IPS-18c (cell line): ENCODE results near the gene RABGGTA.

Experiments
- H3K4me3 ChIP-seq: 2 replicates; pipeline ENCODE4 v1.7.0; 2013; ENCODE audit warnings: low read depth, mild to moderate bottlenecking, low read length, moderate library complexity; ENCODE audit not compliant: insufficient read depth
- H3K9me3 ChIP-seq: one replicate; pipeline ENCODE4 v1.6.1; 2013; ENCODE audit warnings: mild to moderate bottlenecking, low read length, moderate library complexity; ENCODE audit not compliant: control insufficient read depth, insufficient read depth

Gene RABGGTA, protein sequence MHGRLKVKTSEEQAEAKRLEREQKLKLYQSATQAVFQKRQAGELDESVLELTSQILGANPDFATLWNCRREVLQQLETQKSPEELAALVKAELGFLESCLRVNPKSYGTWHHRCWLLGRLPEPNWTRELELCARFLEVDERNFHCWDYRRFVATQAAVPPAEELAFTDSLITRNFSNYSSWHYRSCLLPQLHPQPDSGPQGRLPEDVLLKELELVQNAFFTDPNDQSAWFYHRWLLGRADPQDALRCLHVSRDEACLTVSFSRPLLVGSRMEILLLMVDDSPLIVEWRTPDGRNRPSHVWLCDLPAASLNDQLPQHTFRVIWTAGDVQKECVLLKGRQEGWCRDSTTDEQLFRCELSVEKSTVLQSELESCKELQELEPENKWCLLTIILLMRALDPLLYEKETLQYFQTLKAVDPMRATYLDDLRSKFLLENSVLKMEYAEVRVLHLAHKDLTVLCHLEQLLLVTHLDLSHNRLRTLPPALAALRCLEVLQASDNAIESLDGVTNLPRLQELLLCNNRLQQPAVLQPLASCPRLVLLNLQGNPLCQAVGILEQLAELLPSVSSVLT

DNA sequence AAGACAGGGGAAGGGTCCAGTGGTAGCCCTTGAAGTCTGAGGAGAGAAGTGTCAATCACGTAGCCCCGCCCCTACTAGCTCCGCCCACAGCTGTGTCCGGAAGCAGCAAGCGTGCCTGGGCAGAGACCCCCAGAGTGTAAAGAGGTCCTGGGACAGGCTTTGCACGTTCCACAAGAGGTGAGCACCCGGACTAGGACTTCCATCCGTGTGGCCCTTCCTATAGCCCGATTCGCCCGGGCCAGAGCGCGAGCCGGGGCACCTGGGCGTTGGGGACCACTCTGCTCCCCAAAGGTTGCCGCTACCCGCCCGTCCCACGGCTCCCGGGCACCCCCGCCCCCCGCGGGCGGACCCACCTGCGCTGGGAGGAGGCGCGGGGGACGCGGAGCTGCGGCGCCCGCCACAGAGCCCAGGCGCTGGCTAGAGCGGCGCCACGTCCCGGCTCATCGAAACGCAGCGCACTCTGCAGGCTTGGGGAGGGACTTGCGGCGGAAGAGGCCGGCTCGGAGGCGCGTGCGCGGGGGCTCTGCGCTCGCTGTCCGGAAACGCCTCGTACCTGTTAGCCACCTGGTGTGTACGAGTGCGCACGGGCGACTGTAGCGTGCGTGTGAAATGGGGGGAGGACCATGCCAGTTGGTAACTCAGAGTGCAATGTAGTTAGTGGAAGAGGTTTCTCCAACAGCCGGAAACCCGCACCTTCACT is at the start of gene RABGGTA:
Gene RABGGTA (minus strand): TSS at position 464 of the 700 bp plus-strand sequence. CDS start 482 bp downstream, outside the sequence.
- H3K4me3 ChIP-seq, result peak within 1 kb of the TSS; percentile 70

GRCh38 chr14:24317141-24317928 is 45.9 kb upstream of the RABGGTA start:
- no peak overlapping the region for H3K4me3 ChIP-seq
- no peaks in the 10 kb centered on the region for H3K9me3 ChIP-seq

More for the DNA sequence above, at the start of gene RABGGTA:
- H3K9me3 ChIP-seq, result no peaks in the 10 kb centered on the region

DNA sequence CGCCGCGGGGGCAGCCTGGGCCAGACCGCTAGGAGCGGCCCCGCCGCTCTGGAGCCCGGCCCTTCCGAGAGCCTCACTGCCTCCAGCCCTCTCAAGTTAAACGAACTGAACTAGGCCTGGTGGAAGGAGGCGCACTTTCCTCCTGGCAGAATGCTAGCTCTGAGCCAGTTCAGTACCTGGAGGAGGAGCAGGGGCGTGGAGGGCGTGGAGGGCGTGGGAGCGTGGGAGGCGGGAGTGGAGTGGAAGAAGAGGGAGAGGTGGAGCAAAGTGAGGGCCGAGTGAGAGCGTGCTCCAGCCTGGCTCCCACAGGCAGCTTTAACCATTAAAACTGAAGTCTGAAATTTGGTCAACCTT is 45.2 kb upstream of the RABGGTA start:
- no peaks in the 10 kb centered on the region for H3K9me3 ChIP-seq
- no peak overlapping the region for H3K4me3 ChIP-seq

- Histone ChIP-seq H3K4me3 (no peak overlapping the region), H3K9me3 (no peaks in the 10 kb centered on the region)
Observed at GRCh38 chr14:24315807-24316596, 44.6 kb upstream of the RABGGTA start.

DNA sequence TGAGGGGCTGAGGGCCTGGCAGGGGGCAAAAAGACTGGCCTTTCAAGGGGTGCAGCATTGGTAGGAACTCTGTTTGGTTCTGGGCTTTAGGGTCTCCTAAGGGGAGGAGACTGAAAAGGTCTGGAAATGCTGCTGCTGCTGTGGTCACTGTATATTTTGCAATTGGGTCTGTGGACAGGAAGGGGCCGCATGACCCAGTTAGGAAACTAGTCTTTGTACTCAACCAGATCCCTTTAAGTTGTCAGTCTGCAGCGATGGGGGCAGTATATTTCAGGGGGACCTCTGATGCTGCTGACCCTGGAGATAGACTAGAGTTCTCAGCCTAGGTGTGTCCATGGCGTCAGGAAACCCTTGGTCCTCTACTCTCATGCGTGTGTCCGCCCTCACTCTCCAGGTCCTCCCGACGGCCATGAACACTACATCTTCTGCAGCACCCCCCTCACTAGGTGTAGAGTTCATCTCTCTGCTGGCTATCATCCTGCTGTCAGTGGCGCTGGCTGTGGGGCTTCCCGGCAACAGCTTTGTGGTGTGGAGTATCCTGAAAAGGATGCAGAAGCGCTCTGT is 43.9 kb upstream of the RABGGTA start:
- no peaks in the 10 kb centered on the region for H3K9me3 ChIP-seq
- H3K4me3 ChIP-seq, result no peak overlapping the region

DNA sequence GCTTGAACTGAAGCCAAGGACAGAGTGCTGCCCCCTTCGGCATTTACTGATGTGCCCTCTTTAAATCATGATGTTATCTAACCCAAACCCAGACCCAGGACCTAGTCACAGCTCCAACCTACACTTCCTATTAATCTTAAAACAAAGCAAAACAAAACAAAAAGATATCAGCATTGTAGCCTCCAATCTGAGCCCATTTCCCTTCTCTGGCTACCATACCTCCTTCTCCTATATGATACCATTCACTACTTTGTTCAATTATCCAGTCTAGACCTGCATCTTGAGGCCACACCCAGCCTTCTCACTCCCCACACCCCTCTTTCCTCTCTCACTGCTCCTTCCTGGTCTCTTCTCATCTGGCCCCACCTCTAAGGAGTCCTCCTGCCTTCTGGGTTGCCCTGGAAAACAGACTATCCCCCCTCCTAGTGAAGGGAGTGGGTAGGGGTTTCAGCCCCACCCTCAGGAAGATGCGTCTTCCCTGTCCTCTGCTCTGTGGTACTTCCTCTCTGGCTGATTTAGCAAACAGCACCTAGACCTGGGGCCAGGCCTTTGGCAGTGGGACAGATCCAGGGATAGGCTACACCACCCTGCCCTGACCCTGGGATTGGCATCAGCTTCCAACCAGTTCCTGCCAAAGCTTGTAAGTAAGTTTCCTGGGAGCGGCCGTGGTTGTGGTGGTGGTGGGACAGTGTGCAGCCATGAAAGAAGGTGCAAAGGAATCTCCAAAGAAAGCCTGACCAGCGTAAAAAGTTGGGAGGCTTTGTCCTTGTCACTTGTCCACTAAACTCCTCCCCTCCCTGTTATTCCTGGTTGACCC is 43.2 kb upstream of the RABGGTA start:
- Histone ChIP-seq H3K9me3 (no peaks in the 10 kb centered on the region), H3K4me3 (no peak overlapping the region)

- Histone ChIP-seq H3K9me3 (no peaks in the 10 kb centered on the region), H3K4me3 (no peak overlapping the region)
Observed at GRCh38 chr14:24313913-24314312, 42.5 kb upstream of the RABGGTA start.

- no peaks in the 10 kb centered on the region for H3K9me3 ChIP-seq
- no peak overlapping the region for H3K4me3 ChIP-seq
Observed at GRCh38 chr14:24312736-24313507, 41.5 kb upstream of the RABGGTA start.

DNA sequence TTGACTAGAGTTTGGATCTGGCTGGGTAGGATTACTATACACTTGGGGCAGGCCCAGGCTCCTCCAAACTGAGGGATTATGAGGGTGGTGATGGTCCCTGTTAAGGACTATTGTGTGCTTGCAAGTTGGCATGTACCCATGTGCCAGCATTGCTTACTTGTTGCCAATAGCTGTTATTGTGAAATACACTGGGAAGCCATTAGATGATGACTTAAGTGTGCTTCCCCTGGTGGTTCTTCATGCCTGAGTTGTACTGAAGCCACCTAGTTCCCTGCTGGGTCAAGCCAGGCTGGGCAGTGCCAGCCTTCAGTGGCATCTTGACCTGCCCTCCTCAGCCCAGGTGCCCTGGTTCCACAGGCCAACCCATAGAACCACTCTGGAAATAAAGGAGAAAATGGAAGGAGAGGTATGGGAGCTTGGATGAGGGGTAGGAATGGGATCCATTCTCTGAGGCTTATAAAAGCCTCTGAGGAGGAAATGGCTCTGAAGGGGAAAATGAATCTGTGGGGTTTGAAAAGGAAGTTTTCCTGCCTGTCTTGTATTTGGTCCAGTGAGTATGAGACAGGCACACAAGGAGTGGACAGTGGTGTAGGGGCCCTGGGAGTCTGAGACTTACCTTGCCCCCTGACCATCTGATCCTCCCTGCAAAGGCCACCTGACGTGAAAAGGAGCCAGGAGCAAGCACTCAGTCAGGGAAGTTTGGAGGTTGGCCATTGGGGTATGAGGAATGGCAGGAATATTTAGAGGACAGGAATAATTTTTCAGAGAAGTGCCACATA is 40.6 kb upstream of the RABGGTA start:
- H3K4me3 ChIP-seq, result no peak overlapping the region
- H3K9me3 ChIP-seq, result no peaks in the 10 kb centered on the region

GRCh38 chr14:24310646-24311604 is 39.5 kb upstream of the RABGGTA start, which contains the start of gene LTB4R:
Gene LTB4R, plus strand, starts transcription at chr14:24311502. Its CDS starts 4,150 bp downstream, at chr14:24315652.
- no peak within 1 kb of the TSS for H3K4me3 ChIP-seq
- no peaks in the 10 kb centered on the region for H3K9me3 ChIP-seq

DNA sequence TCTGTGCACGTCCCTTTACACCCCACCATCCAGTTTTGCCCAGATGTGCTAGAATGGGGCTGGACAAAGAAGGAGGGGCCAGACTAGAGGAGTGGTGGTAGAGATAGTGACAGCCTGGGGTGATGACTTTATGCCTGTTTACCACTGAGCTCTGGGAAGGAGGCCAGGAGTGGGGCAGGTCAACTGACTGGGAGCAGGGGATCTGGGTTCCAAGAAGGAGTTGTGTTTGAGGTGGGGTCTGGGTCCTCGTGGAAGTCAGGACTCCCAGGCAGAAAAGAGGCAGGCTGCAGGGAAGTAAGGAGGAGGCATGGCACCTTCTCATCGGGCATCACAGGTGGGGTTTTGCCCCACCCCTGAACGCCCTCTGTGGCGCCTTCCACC is 38.9 kb upstream of the RABGGTA start:
- no peaks in the 10 kb centered on the region for H3K9me3 ChIP-seq
- H3K4me3 ChIP-seq, result no peak overlapping the region

- H3K9me3 ChIP-seq, result no peaks in the 10 kb centered on the region
- no peak within 1 kb of the TSS for H3K4me3 ChIP-seq
Observed at GRCh38 chr14:24309538-24310264, 38.3 kb upstream of the RABGGTA start, which contains the start of gene LTB4R2. Gene LTB4R2, plus strand, starts transcription at chr14:24310140. Its CDS starts 525 bp downstream, at chr14:24310665.
